SK-N-SH treated with all-trans-retinoic acid at 6 μM for 48 hours (cell line): ENCODE measurements around the gene ALB.

Experiments
- CREB5 ChIP-seq: fragments of 250-450 bp; sonication (Bioruptor Pico); IDR thresholded peaks from 2 replicates; pipeline ENCODE4 v1.5.1; 2020; ENCODE audit warnings: low read depth, mild to moderate bottlenecking, moderate library complexity
- ISL1 ChIP-seq: fragments of 250-450 bp; sonication (Bioruptor Pico); IDR thresholded peaks from 2 replicates; pipeline ENCODE4 v2.1.2; 2022; ENCODE audit warnings: mild to moderate bottlenecking, moderate library complexity
- PATZ1 ChIP-seq: fragments of 250-450 bp; sonication (Bioruptor Pico); IDR thresholded peaks from 2 replicates; pipeline ENCODE4 v1.8.0; 2020; ENCODE audit warnings: mild to moderate bottlenecking, moderate library complexity, borderline replicate concordance
- RARB ChIP-seq: fragments of 250-450 bp; sonication (Bioruptor Pico); IDR thresholded peaks from 2 replicates; pipeline ENCODE4 v1.8.0; 2021; ENCODE audit warnings: mild to moderate bottlenecking, moderate library complexity
- SNAI2 ChIP-seq: fragments of 250-450 bp; sonication (Bioruptor Pico); IDR thresholded peaks from 2 replicates; pipeline ENCODE4 v1.5.0; 2020; ENCODE audit warnings: mild to moderate bottlenecking, moderate library complexity
- ZNF565 ChIP-seq: fragments of 450-650 bp; formaldehyde crosslinking; conservative IDR thresholded peaks from 2 replicates; pipeline ENCODE4 v1.5.0; 2020; ENCODE audit warnings: low read depth, mild to moderate bottlenecking, moderate library complexity
- ZNF70 ChIP-seq: fragments of 450-650 bp; formaldehyde crosslinking; IDR thresholded peaks from 2 replicates; pipeline ENCODE4 v1.5.0; 2020; ENCODE audit warnings: mild to moderate bottlenecking, moderate library complexity

- TF ChIP-seq SNAI2 (CRISPR knock-in tag) (no peak), CREB5 (no peak), RARB (CRISPR knock-in tag) (no peak), ZNF70 (no peak), ZNF565 (CRISPR knock-in tag) (no peak), PATZ1 (CRISPR knock-in tag) (no peak), ISL1 (CRISPR knock-in tag) (no peak)
Measured at GRCh38 chr4:73454920-73455319, 50.8 kb downstream of the ALB start.
